Cardiac fibroblast (primary cell): ENCODE results near the gene ACSL6.

Source experiments
- DNase-seq, 2 donors: peaks; one replicate each; pipeline versions ENCODE4 v3.0.0 to v3.0.0-alpha.2; 2010; ENCODE audit warnings: low read depth in 2 of 2
- H3K4me3 ChIP-seq, 2 donors: replicated peaks in 1 of 2; 1 replicate in 1 of 2; 2 replicates in 1 of 2; pipeline ENCODE4 v1.5.1; 2011; ENCODE audit warnings: low read depth in 2 of 2, low read length in 2 of 2, mild to moderate bottlenecking in 2 of 2, moderate library complexity in 1 of 2
- TF ChIP-seq, protein P1 (sequence below): IDR thresholded peaks from one replicate; pipeline ENCODE4 v1.5.1; 2011; ENCODE audit warnings: low read depth, mild to moderate bottlenecking, low read length, inconsistent platforms

ACSL6 gene

DNA sequence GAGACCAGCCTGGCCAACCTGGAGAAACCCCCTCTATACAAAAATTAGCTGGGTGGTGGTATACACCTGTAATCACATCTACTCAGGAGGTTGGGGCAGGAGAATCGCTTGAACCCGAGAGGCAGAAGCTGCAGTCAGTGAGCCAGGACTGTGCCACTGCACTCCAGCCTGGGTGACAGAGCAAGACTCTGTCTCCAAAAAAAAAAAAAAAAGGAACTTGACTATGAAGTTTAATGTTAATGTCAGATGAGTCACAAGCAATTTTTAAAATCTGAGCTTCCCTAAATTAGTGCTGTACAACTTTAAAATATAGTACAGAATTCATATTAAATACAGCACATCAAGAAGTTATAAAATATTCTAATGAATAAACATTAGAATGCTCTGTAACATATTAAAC is 67.5 kb downstream of the ACSL6 start:
- DNase-seq, result no peak
- TF ChIP-seq, protein P1, sequence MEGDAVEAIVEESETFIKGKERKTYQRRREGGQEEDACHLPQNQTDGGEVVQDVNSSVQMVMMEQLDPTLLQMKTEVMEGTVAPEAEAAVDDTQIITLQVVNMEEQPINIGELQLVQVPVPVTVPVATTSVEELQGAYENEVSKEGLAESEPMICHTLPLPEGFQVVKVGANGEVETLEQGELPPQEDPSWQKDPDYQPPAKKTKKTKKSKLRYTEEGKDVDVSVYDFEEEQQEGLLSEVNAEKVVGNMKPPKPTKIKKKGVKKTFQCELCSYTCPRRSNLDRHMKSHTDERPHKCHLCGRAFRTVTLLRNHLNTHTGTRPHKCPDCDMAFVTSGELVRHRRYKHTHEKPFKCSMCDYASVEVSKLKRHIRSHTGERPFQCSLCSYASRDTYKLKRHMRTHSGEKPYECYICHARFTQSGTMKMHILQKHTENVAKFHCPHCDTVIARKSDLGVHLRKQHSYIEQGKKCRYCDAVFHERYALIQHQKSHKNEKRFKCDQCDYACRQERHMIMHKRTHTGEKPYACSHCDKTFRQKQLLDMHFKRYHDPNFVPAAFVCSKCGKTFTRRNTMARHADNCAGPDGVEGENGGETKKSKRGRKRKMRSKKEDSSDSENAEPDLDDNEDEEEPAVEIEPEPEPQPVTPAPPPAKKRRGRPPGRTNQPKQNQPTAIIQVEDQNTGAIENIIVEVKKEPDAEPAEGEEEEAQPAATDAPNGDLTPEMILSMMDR, result no peak
- H3K4me3 ChIP-seq, result no peak overlapping the region

DNA sequence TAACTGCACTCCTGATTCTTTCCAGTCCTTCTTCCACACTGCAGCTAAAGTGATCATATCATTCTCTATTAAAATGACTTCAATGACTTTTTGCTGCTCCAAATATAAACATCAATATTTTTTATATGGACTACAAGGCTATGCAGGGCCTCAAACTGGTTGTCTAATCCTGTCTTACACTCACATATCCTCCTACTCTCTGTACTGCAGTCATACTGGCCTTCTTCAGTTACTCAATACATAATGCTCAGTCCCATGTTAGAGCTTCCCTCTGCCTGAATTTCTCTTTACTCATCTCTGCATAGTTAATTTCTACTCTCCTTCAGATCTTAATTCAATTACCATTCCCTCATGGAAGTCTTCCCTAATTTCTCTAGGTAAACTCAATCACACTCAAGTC is 69.4 kb downstream of the ACSL6 start:
- no peak overlapping the region for H3K4me3 ChIP-seq
- no peak for DNase-seq
- TF ChIP-seq, protein P1, result no peak

- no peak overlapping the region for H3K4me3 ChIP-seq
- TF ChIP-seq, protein P1, result no peak
- DNase-seq, result no peak
These were observed 71.6 kb downstream of the ACSL6 start for GRCh38 chr5:131939690-131940345.

GRCh38 chr5:131932235-131932634 is 79.2 kb downstream of the ACSL6 start:
- TF ChIP-seq, protein P1, result no peak
- no peak for DNase-seq
- H3K4me3 ChIP-seq, result no peak overlapping the region

- no peak for DNase-seq
- no peak overlapping the region for H3K4me3 ChIP-seq
- TF ChIP-seq, protein P1, result no peak
These were observed 82.5 kb downstream of the ACSL6 start for GRCh38 chr5:131928957-131929356.

GRCh38 chr5:131926168-131926567 is 85.3 kb downstream of the ACSL6 start:
- no peak for DNase-seq
- TF ChIP-seq, protein P1, result no peak
- no peak overlapping the region for H3K4me3 ChIP-seq

GRCh38 chr5:131916481-131916880 is 95.0 kb downstream of the ACSL6 start:
- TF ChIP-seq, protein P1, result no peak
- H3K4me3 ChIP-seq, result no peak overlapping the region
- no peak for DNase-seq
